T-helper 1 cell treated with Interleukin-12 subunit alpha and Interleukin-12 subunit beta and Interleukin-4 antibody, amounts not matched to agents 30 ng/mL and 1 ng/mL, for 36 hours (primary cell): ENCODE data around the gene STXBP5. TPM values are rescaled to one million over a fixed set of nuclear protein-coding genes. Genes with fewer than 3 reads are reported as not detected.

Experiments
- intact Hi-C: fragments of 100-400 bp; cut with micrococcal nuclease; formaldehyde crosslinking; loops from one replicate; pipeline ENCODE4 v1.15.1; 2024
- total RNA-seq: library from RNA; stranded (reverse); gene quantifications from 2 replicates; pipeline ENCODE4 v1.2.3, GENCODE V29; 2022

The STXBP5 gene
- total RNA-seq, 1 donor from 2014 or later, result 23.9 TPM

- intact Hi-C loops, result loop anchor here (5.0 kb wide), 1 partner anchor 221 kb away; no protein-coding TSS in a partner anchor
These were observed 83.7 kb downstream of the STXBP5 start for GRCh38 chr6:147287869-147288271.

DNA sequence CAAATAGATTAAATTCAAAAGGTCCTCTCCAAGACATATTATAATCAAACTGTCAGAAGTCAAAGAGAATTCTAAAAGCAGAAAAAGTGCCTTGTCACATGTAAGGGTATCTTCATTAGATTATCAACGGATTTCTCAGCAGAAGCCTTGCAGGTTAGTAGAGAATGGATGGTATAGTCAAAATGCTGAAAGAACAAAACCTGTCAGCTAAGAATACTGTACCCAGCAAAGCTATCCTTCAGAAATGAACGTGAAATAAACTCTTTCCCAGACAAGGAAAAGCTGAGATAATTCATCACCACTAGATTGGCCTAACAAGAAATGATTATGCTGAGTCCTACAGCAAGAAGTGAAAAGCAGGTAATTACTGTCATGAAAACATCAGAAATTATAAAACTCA, 92.9 kb downstream of the STXBP5 start:
- intact Hi-C loops, result no loop called here

GRCh38 chr6:147297663-147298316, 93.6 kb downstream of the STXBP5 start:
- intact Hi-C loops, result no loop called here

- intact Hi-C loops, result no loop called here
These were observed 94.2 kb downstream of the STXBP5 start for GRCh38 chr6:147298461-147298860.

DNA sequence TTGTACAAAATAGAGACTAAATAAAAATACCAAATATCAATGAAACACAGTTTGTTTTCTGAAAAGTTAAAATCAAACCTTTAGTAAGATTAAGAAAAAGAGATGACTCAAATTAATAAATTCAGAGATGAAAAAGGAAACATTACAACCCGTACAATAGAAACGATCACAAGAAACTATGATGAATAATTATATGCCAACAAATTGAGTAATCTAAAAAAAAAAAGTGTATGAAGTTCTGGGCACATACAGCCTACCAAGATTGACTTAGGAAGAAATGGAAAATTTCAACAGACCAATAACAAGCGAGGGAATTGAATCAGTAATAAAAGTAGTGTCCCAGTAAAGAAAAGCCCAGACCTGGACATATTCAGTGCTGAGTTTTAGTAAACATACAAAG, 94.8 kb downstream of the STXBP5 start:
- intact Hi-C loops, result no loop called here

GRCh38 chr6:147301070-147301469, 96.9 kb downstream of the STXBP5 start:
- intact Hi-C loops, result no loop called here

DNA sequence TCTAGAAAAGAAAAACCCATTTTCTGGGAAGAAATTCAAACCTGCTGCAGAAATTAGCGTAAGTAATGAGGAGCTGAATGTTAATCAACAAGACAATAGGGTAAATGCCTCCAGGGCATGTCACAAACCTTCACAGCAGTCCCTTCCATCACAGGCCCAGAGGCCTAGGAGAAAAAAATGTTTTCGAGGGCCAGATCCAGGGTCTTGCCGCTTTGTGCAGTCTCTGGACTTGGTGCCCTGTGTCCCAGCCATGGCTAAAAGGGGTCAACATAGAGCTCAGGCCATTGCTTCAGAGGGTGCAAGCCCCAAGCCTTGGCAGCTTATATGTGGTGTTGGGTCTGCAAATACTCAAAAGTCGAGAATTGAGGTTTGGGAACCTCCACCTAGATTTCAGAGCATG, 99.8 kb downstream of the STXBP5 start:
- intact Hi-C loops, result no loop called here

DNA sequence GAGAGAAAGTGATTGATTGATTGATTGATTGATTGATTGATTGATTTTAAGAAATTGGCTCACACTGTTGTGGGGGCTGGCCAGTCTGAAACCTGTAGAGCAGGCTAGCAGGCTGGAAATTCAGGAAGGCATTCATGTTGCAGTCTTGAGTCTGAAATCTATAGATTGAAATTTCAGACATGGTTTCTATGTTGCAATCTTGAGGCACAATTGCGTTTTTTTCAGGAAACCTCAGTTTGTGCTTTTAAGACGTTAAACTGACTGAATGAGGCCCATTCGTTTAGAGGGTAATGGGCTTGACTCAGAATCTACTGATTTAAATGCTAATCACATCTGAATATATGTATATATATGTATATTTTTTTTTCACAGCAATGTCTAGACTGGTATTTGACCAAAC, 106.3 kb downstream of the STXBP5 start:
- intact Hi-C loops, result no loop called here

DNA sequence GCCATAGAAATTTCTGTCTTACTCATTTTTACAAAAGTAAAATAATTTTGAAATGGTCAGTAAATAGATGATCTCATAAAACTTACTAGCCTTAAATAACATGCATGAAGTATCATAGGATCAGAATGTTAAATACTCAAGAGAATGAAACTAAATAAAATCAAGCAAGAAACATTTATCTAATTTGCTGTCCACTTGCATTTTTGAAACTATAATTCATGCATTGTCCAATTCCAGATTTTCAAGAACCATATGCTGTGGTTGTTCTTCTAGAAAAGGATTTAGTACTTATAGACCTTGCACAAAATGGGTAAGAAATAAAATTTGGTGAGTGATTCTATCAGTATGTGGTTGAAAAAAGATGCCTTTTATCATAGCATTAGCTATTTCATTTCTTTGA, 107.0 kb downstream of the STXBP5 start:
- intact Hi-C loops, result no loop called here

DNA sequence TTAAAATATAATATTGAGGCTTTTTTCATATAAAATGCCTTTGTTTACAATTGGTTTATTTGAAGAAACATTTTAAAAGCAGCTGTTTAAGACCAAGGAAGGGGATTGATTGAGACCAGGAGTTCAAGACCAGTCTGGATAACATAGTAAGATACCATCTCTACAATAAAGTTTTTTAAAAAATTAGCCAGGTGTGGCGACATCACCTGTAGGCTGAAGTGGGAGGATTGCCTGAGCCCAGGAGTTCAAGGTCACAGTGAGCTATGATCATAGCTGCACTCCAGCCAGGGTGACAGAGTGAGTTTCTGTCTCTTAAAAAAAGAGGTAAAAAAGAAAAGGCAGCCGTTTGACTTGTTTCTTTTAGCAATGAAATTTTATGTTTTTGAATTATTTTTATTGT, 117.0 kb downstream of the STXBP5 start:
- intact Hi-C loops, result loop anchor here (5.0 kb wide), 1 partner anchor 1359 kb away; the partner anchor contains the start of gene SHPRH

DNA sequence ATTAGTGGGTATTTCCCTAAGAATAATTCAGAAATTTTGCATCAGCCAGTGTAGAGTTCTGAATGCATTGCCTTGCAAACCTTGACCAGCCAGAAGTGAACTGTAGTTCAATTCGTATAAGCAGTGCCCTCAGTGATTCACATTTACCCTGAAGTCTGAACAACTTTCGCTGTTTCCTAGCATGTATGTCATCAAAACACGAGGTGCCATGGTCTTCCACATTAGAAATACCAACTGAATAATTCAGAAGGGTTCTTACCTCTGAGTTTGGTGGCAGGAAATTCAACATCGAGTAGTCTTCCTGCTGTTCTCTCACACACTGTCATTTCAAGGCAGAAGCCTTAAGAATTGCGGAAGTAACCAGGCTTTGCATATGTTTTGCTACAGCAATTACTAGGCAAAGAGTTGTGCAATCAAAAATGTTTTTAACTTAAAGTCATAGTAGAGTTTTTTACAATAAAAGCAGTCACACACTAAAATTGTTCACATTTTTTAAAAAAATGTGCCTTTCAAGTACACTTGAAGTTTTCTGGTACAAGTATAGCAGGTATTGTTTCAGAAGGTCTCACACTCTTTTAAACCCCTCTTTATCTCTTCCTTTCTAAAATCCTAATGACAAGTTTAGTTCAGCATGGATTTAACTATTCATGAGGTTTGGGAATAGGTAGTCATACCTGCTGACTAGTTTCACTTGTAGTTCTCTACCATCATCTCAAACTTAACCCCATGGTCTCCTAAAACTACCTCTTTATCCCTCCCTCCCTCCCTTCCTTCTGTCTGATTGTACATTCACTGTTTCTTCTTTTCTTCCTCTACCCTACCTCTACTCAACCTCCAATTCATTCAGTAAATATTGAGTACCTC, 118.3 kb downstream of the STXBP5 start:
- intact Hi-C loops, result loop anchor here (1.0 to 5.0 kb wide), 4 partner anchors 9 to 1360 kb away; partner anchors contain the start of gene SHPRH

DNA sequence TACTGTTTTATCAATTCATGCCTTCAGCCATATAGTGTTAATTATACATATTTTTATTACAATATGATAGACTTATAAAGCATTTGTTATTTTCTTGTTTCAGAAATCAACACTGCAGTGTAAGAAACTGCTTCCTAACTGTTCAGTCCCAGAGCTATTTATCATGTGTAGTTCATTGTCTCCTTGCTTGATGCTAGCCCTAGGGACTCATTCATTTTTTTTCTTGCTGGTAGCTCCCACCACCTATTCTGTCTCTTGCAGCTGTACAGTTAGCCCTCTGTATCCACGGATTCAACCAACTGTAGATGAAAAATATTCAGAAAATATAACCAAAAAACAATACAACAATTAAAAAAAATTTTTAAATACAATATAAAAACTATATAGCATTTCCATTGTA, 121.3 kb downstream of the STXBP5 start:
- intact Hi-C loops, result no loop called here

DNA sequence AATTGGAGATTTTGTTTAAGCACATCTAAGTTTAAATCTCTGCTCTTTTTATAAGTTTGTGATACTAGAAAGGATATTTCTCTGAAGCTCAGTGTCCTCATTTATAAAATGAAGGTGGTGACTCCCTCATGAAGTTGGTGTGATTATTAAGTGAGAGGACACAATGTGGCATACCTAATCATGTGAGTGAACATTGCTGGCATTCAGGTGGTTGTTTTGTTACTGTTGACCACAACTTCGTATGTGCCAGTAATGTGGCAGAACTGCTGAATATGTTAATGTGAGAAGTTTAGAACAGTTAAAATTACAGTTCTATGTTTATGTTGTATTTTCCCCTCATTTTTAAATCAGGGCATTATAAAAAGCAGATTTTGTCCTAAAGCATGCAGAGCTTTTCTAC, 127.2 kb downstream of the STXBP5 start:
- intact Hi-C loops, result loop anchor here (1.0 kb wide), 1 partner anchor 8 kb away; no protein-coding TSS in a partner anchor

DNA sequence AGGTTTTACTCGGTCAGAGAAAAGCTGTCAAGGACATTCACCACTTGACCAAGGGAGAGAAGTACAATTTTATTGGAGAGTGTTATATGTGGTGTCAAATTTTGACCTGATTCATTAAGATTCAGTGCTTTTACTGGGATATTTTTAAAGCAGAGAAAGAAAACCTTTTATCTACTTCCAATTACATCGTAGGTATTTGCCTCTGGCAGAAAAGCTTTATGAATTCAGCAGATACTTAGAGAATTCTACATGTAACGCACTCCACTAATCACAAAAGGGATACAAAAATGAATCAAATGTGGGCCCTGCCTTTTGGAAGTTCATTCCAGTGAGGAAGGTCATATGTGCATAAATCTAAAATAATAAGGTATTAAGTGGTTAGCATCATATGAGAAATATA, 133.7 kb downstream of the STXBP5 start:
- intact Hi-C loops, result no loop called here

DNA sequence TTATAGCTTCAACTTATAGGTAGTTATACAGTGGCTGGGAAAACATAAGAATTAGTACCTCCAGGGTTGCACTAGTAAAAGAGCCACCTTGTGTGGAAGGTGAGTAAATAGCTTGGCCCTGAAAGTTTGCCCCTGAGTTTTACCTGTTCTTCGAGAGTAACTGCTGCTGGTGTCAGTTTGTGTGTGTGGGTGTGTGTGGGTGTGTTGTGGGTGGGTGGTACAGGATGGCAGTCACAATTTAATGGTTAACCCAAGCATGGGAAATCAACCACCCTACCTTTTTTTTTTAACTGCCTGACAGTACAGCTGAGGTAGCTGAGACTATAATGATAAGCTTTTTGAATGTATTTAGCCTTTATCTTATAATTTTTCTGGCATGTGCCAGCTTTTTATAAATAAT, 137.3 kb downstream of the STXBP5 start:
- intact Hi-C loops, result no loop called here

- intact Hi-C loops, result no loop called here
These were observed 141.7 kb downstream of the STXBP5 start for GRCh38 chr6:147345902-147346301.

DNA sequence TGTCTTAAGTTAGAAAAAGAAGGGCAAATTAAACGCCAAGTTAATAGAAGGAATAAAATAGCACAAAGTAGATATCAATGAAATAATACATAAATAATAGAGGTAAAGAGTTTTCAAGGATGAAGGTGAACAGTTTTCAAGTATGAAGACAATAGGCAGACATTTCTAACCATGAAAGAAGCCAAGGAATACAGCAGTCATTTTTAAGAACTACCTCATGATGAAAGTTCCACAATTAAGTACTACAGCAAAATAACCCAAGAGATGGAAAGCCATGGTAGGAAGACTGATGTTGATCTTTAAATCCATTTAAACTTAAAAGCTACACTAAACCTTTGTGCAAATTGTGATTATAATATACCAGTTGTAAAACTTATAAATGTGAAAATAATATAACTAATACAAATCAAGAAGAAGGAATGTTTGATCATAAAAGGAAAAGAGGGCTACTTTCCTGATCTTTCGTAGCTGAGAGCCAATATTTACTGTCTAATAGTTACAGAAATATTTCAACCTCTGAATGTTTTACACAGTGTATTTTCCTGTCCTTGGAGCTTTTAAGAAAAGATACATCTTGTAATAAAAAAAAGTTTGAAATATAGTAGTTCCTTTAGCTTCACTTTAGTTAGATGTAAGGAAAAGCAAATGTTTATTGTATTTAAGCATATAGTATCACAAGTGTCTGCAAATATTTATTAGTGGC, 143.1 kb downstream of the STXBP5 start:
- intact Hi-C loops, result no loop called here

DNA sequence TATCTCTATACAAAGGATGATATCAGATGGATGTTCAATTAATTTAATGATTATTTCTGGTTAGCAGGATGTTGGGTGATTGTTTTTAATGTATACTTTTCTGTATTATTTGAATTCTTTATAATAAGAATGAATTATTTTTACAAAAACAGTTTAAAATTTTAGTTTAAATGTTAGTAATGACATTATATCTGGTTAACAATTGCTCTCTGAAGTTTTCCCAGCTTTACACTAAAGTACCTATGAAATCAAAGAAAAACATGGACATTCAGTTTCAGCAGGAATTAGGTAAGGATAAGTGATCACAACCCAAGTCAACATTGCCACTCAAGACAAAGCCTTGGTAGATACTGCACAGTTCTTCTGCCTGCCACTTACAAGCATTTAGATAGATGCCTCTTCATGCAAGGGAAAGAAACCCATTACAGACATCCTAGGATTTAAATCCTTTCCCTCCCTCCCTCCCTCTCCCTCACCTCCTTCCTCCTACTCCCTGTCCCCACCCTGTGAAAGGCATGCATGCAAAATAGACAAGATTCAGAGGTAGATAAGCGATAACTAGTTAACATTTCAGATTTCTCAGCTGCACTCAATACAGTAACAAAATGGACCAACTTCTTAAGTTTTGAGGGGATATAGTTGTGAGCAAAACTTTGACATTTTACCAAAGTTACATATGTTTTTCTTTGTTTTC, 143.8 kb downstream of the STXBP5 start:
- intact Hi-C loops, result no loop called here

- intact Hi-C loops, result no loop called here
These were observed 157.2 kb downstream of the STXBP5 start for GRCh38 chr6:147361311-147361981.

- intact Hi-C loops, result no loop called here
These were observed 162.1 kb downstream of the STXBP5 start for GRCh38 chr6:147366290-147366689.

DNA sequence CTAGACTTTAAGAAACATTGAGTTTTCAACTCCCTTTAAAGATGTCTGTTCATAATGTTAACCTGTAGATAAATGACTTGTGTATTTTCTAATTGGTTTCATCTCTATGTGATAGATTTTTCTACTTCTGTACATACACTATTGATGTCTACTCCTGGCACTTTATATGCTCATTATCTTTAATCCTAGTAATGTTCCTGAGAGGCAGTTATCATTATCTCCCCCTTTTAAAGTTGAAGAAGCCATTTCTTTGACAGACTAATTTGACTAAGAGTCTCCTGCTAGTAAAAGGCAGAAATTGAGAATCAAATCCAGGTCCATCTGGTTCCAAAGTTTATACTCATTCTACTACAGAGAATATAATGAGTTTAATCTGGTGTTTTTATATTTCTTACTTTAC, 167.1 kb downstream of the STXBP5 start:
- intact Hi-C loops, result no loop called here
